SK-N-DZ (cell line): ENCODE results near the gene FUT8.

Experiments
- DNase-seq: peaks from one replicate; pipeline ENCODE4 v3.0.0-alpha.2; 2015; ENCODE audit warnings: low spot score

FUT8 gene

DNA sequence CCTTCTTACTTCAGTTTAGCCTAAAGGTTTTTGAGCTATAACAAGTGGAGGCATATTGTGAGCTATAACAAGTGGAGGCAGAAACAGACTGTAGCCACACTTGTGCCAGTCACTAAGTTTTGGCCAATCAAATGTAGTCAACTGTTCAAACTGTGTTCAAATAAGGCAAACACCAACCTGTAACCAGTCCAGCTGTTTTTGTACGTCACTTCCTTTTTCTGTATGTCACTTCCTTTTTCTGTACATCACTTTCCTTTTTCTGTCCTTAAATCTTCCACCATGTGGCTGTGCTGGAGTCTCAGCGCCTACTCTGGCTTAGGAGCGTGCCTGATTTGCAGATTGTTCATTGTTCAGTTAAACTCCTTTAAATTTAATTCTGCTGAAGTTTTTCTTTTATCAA, 79.7 kb downstream of the FUT8 start:
- no peak for DNase-seq

DNA sequence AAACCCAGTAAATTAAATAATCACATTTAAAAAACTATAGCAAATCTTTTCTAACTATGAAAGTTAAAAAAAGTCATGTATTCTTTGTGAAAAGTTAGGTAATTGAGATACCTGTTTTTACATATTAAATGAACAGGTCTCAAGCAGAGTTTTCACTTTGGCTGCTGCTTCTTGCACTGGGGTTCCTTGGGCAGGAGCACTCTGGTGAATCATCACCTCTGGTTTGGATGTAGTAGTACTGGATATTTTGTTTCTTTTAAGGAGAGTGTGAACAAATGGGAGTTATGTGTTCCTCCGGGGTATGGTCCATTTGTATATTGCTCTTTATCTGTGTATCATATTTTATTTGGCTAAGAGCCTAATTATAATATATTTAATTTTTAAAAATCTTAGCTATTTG, 82.7 kb downstream of the FUT8 start:
- no peak for DNase-seq

DNA sequence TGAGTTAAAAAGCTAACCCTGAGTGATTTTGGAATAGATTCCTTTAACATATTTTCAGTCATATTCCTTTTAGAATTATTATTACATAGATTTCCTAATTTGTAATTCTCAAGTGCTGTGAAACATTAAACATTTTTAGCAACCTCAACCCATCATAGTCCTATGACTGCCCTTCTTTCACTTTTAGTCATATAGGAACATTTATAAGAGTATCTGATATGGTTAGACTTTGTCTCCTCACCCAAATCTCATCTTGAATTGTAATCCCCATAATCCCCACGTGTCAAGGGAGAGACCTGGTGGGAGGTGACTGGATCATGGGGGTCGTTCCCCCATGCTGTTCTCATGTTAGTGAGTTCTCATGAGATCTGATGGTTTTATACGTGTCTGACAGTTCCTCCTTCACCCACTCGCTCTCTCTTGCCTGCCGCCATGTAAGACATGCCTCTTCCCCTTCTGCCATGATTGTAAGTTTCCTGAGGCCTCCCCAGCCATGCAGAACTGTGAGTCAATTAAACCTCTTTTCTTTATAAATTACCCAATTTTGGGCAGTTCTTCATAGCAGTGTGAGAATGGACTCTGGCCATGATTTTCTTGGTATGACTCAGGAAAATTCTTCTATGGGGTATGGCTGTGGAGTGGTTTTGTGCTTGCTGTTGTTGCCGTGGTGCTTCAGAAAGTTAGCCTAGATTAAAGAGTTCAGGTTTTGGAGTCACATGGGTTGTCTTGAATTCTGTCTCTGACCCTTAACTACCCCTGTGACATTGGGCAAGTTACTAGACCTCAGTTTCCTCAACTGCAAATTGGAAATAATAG, 83.9 kb downstream of the FUT8 start:
- DNase-seq = no peak

DNA sequence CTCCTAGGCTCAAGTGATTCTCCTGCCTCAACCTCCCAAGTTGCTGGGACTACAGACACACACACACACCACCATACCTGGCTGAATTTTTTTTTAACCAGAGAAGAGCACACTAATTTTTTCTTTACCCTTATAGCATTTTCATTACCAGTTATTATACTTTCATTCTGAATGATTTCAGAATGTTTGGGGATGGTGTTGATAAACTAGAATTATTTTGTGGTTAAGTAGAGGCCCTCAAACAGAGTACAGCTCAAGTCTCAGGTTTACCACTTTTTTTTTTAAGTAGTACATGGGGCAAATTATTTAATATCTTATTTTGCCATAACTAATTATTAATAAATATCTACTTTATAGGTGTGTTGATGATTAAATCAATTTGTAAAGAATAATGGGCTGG, 86.6 kb downstream of the FUT8 start:
- no peak for DNase-seq

DNA sequence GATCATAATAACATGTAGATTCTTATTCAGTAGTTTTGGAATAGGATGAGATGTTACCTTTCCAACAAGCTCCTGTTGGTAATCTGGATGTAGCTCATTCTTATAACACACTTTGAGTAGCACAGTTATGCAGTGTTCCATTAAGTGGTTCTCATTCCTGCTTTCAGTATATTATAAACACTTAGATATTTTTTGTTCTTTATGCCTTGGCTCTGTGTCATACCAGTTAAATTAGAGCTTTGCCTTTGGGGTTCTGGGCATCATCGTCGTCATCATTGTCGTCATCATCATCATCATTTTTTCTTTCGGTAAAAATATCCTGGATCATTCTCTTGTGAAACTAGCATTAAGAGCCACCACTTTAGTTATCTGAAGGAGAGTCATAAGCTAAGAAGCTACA, 87.5 kb downstream of the FUT8 start:
- no peak for DNase-seq

DNA sequence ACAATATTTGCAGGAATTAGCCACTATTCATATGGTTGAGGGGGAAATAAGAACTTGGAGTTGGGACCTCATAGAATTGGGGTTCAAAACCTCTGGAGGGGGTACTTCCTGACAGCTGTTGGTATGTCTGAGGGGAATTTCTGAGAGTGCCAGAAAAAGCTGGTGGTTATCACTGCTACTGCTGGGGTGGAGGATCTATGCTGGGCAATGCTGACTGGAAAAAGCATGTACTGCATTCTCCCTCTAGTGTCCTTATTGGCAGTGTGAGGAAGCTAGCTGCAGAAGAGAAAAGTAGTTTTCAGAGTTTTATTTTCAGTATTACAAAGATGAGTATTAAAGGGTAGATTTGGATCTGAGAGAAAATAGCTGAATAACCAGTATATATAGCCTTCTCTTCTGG, 88.8 kb downstream of the FUT8 start:
- no peak for DNase-seq

DNA sequence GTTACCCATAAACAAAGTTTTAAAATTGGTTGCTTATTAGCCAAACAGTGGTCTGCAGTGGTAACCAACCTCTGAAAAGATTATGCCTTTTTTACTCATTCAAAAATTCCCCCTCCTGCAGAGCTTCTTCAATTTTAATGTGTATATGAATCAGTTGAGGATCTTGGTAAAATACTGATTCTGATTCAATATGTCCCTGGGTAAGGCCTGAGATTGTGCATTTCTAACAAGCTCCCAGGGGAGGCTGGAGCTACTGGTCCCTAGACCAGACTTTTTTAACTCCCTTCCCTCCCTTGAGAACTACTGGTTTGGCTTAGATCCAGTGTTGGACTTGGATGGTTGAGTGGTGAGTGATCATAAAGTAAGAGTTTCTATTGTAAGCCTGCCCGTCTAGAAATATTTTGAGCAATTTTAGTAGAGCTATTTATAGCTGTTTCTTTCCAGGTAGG, 90.2 kb downstream of the FUT8 start:
- DNase-seq = no peak

DNA sequence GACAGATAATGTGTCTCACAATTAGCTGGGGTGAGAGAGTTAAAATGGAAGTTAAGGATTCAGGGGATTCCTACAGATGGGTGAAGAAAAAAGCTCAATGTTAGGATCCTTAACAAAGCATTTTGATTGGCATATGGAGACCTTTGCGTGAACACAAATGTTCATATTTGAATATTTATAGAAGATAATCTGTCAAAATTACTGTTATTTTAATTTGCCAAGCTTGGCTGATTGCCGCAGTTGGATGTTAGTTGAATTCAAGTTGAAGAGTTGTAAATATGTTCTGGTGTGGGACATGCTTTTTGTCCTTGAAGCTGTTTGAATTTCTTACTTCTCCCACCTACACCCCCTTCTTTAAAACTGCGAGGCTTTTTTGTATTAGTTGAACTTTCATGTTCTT, 91.2 kb downstream of the FUT8 start:
- no peak for DNase-seq

DNA sequence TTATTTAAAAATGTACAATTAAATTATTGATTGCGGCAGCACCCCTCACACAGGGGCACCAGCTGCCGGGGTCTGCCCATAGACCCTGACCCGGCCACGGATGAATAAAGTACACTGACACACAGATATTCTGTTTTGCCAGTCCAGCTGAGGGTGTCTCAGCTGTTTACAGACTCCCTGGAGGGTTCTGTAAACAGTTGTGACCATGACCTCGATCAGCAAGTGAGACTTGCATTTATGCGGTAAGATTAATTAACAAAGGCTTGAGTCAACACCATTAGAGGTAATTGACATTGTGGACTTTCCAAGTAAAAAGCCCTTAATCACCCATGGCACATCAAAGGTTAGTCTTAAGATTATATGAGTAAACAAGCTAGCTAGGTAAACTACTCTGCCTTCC, 94.3 kb downstream of the FUT8 start:
- DNase-seq = no peak

DNA sequence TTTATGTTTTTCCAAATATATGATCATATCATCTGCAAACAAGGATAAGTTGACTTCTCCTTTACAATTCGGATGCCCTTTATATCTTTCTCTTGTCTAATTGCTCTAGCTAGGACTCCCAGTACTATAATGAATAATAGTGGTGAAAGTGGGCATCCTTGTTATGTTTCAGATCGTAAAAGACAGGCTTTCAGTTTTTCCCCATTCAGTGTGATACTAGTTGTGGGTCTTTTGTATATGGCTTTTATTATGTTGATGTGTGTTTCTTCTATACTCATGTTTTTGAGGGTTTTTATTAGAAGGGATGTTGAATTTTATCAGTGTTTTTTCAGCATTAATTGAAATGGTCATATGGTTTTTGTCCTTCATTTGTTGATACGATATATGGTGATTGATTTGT, 97.3 kb downstream of the FUT8 start:
- no peak for DNase-seq

DNA sequence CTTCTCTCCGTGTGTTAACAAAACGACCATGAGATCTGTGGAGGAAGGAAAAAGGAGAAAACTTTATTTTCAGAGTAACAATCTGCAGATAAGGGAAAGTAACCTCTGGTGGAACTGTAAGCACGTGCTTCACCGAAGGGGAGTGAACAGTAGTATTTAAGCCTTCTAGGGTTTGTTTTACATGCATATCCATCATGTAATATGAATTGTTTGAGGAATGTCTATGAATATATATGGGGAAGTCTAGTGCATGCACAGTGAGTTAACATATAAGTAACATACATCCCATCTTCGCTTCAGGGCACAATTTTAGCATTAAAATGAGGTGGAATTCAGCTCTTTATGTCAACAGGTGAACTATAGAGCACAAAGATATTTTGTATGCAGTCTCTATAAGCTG, 101.1 kb downstream of the FUT8 start:
- DNase-seq = no peak

DNA sequence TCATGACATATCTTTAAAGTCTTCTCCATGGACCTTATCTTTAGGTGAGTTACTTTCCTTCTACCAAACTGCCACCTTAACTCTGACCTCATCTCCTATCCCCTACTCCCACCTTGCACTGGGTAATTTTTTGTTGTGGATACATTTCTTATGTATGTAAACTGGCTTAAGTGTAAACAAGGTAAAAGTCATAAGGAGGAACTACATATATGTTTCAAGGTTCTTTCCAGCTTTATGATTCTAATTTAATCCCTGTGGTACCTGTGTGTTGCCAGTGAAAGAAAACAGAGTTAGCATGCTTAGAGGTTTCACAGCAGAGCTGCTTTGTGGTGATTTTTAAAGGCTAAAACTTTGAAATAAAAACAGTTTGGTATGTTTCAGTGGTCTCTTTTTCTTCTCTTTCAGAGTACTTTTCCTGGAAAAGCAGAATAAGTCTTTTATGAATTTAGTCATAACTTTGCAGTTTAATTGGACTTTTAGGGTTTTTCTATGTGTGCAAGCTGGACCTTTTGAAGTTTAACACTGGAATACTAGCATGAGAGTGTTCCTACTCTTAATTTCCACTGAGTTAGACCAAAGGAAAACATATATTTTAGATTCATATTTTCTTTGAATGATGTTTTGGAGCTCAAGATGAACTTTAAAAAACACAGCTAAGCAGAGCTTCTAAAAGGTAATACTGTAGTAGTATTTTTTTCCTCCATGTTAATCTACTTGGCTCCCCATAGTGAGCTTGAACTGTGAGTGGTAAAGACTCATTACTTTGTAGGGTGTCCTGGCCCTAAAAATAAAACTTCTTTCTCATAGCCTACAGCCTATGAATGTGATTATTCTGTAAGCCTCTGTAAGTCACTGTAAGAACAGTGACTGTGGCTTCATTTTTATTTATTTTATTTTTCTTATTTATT, 105.4 kb downstream of the FUT8 start:
- no peak for DNase-seq

DNA sequence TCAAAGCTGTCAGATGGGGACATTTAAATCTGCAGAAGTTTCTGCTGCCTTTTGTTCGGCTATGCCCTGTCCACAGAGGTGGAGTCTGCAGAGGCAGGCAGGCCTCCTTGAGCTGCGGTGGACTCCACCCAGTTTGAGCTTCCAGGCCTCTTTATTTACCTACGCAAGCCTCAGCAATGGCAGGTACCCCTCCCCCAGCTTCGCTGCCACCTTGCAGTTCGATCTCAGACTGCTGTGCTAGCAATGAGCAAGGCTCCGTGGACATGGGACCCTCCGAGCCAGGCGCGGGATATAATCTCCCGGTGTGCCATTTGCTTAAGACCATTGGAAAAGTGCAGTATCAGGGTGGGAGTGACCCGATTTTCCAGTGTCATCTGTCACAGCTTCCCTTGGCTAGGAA, 115.5 kb downstream of the FUT8 start:
- DNase-seq = no peak

DNA sequence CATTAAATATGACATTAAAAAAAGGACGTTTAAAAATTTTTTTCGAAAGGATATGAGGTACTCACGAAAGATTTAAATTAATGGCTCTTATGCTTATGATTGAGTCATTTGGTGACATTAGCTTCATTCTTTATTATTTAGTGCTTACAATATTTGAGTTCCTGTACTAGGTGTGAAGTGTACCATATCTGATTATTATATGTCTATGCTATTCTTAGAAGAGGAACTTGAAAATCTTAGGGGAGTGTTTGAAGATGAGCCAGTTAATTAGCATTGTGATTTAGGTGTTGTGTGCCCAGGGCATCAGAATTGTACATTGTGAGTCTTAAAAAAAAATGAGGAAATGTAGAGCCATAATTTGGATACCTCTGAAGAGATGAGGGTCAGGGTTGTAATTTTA, 118.6 kb downstream of the FUT8 start:
- no peak for DNase-seq

DNA sequence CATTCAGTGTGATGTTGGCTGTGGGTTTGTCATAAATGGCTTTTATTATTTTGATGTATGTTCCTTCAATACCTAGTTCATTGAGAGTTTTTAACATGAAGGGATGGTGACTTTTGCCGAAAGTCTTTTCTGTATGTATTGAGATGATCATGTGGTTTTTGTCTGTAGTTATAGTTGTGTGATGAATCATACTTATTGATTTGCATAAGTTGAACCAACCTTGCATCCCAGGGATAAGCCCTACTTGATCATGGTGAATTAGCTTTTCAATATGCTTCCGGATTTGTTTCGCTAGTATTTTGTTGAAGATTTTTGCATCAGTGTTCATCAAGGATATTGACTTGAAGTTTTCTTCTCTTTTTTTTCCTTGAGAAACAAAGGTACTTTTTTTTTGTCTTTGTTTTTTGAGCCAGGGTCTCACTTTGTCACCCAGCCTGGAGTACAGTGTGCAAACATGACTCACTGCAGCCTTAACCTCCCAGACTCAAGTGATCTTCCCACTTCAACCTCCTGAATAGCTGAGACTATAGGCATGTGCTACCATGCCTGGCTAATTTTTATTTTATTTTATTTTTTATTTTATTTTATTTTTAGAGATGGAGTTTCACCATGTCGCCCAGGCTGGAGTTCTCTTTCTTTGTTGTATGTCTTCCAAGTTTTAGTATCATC, 121.3 kb downstream of the FUT8 start:
- no peak for DNase-seq

DNA sequence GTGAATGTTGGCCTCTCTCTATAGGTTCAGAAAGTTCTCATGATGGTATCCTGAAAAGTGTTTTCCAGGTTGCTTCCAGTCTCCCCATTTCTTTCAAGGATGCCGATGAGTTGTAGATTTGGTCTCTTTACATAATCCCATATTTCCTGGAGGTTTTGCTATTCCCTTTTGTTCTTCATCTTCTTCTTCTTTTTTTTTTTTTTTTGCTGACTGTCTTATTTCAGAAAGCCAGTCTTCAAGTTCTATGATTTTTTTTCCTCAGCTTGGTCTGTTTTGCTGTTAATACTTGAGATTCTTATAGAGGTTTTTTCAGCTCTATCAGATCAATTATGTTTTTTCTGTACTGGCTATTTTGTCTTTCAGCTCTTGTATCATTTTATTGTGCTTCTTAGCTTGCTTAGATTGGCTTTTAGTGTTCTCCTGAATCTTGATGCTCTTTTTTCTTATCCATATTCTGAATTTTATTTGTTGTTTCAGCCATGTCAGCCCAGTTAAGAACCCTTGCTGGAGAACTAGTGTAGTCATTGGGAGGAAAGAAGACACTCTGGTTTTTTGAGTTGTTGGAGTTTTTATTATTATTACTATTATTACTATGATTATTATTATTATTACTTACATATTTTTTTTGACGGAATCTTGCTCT, 124.4 kb downstream of the FUT8 start:
- DNase-seq = no peak

DNA sequence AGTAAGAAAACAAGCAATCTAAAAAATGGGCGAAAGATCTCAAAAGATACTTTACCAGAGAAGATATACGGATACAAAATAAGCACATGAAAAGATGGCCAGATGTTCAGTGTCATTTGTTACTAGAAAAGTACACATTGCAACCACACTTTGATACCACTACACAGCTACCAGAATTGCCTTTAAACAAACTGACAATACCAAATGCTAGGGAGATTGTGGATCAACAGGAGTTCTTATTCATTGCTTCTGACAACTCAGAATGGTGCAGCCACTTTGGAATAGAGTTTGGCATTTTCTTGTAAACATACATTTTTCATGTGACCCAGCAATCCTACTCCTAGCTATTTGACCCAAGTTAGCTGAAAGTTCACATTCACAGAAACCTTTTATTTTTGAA, 136.3 kb downstream of the FUT8 start:
- no peak for DNase-seq

DNA sequence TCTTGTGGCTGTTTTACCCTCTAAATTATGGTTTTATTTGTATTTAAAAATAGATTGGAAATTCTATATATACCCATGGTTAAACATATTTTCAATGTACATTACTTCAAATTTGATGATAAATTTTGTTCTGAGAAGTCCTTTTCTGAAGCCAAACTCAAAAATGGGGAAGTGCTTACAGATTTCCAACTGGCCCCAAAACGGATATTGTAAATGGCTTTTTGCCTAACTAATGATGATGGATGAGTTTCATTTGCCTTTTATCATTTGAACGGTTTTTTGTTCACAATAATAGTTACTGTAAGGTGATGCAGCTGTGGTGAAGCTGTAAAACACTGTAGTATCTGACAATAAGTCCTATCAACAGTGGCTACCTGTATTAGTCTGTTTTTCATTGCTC, 136.9 kb downstream of the FUT8 start:
- DNase-seq = no peak

DNA sequence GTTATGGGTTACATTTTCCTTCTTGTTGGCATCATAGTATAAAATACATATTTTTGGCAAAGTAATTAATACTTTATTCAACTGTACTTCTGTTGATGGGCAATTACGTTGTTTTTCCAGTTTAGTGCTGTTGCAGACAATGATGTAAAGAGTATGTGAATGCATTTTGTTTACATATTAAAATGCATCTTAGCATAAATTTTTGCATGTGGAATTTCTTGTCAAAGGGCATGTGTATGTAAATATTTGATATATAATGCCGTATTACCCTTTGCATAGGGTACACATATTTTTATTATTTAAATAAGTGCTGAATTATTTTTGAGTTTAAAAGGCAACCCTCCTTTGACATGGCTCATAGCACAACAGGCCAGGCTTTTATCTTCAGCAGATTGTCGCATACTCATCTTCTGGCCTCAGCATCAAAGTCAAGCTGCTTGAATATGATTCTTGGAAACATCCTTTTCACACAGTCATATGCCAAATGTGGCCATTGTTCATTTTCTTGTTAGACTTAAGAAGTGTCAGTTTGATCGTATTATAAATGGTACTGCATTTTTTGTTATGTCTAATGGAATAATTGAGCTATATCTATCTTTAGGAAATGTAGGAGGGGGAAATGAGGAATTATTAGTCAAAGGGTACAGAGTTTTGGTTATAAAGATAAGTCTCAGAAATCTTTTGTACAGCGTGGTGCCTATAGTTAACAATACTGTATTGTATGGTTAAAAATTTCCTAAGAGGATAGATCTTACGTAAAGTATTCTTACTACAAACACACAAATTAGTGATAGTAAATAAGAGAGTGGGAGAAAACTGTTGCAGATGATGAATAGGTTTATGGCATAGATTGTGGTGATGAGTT, 138.5 kb downstream of the FUT8 start:
- no peak for DNase-seq

DNA sequence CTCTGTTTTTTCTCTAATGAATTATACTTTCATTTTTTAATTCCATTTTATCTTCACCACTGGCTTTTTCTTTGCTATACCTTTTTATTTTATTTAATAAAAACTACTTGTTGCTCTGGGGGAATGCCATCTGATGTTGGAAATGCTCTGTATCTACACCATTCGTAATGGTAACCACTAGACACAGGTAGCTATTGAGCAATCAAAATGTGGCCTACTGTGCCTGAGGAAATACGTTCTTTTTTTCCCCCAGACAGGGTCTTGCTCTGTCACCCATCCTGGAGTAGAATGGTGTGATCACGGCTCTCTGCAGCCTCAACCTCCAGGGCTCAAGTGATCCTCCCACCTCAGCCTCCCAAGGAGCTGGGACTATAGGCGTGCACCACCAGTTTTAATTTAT, 140.2 kb downstream of the FUT8 start:
- DNase-seq = no peak

DNA sequence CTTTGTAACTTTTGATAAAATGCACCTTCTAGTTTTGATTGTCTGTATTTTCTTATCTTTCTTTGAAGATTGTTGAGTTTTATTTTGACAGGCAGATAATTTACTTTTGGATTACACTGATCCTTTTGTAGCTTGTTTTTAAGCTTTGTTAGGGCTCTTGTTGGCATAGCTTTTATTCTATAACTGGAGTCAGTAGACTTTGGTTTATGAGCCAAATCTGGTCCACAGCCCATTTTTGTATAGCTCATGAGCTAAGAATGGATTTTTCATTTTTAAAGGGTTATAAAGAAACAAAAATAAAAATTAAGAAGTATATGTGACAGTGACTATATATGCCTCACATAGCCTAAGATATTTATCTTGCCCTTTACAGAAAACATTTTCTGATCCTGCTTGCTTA, 142.3 kb downstream of the FUT8 start:
- DNase-seq = no peak
